Cardiac muscle cell (in vitro differentiated cells and primary cell): ENCODE results near the gene VWA5A. TPM values are rescaled to one million over a fixed set of nuclear protein-coding genes. Genes with fewer than 3 reads are reported as not detected.
"Not testable (repeated sequence)": the region's sequence is repeated elsewhere in the genome, so short reads cannot be mapped to it uniquely, and the experiment has no call there.

Experiments
- DNase-seq, 2 donors: peaks; one replicate each; pipeline versions ENCODE4 v3.0.0 to v3.0.0-alpha.2; 2010 to 2017; ENCODE audit warnings: low read depth in 1 of 2, low spot score in 1 of 2
- H3K27ac ChIP-seq: fragments of 200-600 bp; sonication (generic); 2 replicates; pipeline ENCODE4 v1.5.1; 2016
- H3K27me3 ChIP-seq: fragments of 200-600 bp; sonication (generic); 2 replicates; pipeline ENCODE4 v1.6.0; 2016; ENCODE audit warnings: control low read depth
- H3K36me3 ChIP-seq: fragments of 200-600 bp; sonication (generic); 2 replicates; pipeline ENCODE4 v1.5.1; 2016; ENCODE audit warnings: control low read depth
- H3K4me1 ChIP-seq: fragments of 200-600 bp; sonication (generic); 2 replicates; pipeline ENCODE4 v1.8.1; 2017; ENCODE audit warnings: low read depth, mild to moderate bottlenecking, mixed run types
- H3K4me3 ChIP-seq: fragments of 200-600 bp; sonication (generic); 2 replicates; pipeline ENCODE4 v1.5.1; 2016; ENCODE audit warnings: mild to moderate bottlenecking
- H3K9me3 ChIP-seq: fragments of 200-600 bp; sonication (generic); 2 replicates; pipeline ENCODE4 v1.5.1; 2017; ENCODE audit warnings: low read depth, mild to moderate bottlenecking, control low read depth
- CTCF ChIP-seq: IDR thresholded peaks from 2 replicates; pipeline ENCODE4 v1.5.1; 2012; ENCODE audit warnings: low read depth, mild to moderate bottlenecking, low read length
- polyA plus RNA-seq: library from polyadenylated mRNA; unstranded; fragments of >200 nt; fragmentation: Nextera tagmentation; extraction: Ambion mirVana; gene quantifications from 2 replicates; pipeline ENCODE4 v1.2.1, GENCODE V29; 2016
- total RNA-seq: library from RNA; depleted of rRNA; stranded (reverse); fragments of >200 nt; gene quantifications from 2 replicates; pipeline ENCODE4 v1.2.3, GENCODE V29; 2016

VWA5A gene
- total and polyA plus RNA-seq, 2 experiments from 2014 or later, result 20.8 to 37.6 TPM

- peaks cover 10% of the 10 kb centered on the region for H3K4me1 ChIP-seq
- H3K27me3 ChIP-seq, result no peaks in the 10 kb centered on the region
- peaks cover 8% of the 10 kb centered on the region for H3K36me3 ChIP-seq
- DNase-seq, result no peak
- no peak overlapping the region for H3K4me3 ChIP-seq
- no peaks in the 10 kb centered on the region for H3K9me3 ChIP-seq
- TF ChIP-seq CTCF, result no peak
- H3K27ac ChIP-seq, result no peak overlapping the region
Observed at GRCh38 chr11:124123622-124124021, 8.4 kb downstream of the VWA5A start.

GRCh38 chr11:124127134-124127533 is 11.9 kb downstream of the VWA5A start:
- not testable (repeated sequence) for H3K4me3 ChIP-seq, H3K27ac ChIP-seq, H3K36me3 ChIP-seq, DNase-seq, H3K4me1 ChIP-seq, H3K27me3 ChIP-seq, H3K9me3 ChIP-seq

- Histone ChIP-seq H3K36me3 (peaks cover 12% of the 10 kb centered on the region), H3K4me1 (no peaks in the 10 kb centered on the region), H3K27me3 (no peaks in the 10 kb centered on the region), H3K27ac (no peak overlapping the region), H3K9me3 (no peaks in the 10 kb centered on the region), H3K4me3 (no peak overlapping the region)
- no peak for DNase-seq
- TF ChIP-seq CTCF, result no peak
Observed at GRCh38 chr11:124143034-124143433, 27.8 kb downstream of the VWA5A start.

- no peak for TF ChIP-seq CTCF
- Histone ChIP-seq H3K27me3 (no peaks in the 10 kb centered on the region), H3K27ac (no peak overlapping the region), H3K4me1 (no peaks in the 10 kb centered on the region), H3K4me3 (no peak overlapping the region), H3K9me3 (no peaks in the 10 kb centered on the region), H3K36me3 (peaks cover 6% of the 10 kb centered on the region)
- no peak for DNase-seq
Observed at GRCh38 chr11:124147951-124148350, 32.7 kb downstream of the VWA5A start.

GRCh38 chr11:124150684-124151083 is 35.4 kb downstream of the VWA5A start:
- no peak for DNase-seq
- no peak for TF ChIP-seq CTCF
- H3K36me3 ChIP-seq, result no peaks in the 10 kb centered on the region
- H3K4me1 ChIP-seq, result no peaks in the 10 kb centered on the region
- H3K9me3 ChIP-seq, result no peaks in the 10 kb centered on the region
- H3K27me3 ChIP-seq, result peaks cover 5% of the 10 kb centered on the region
- no peak overlapping the region for H3K27ac ChIP-seq
- no peak overlapping the region for H3K4me3 ChIP-seq

GRCh38 chr11:124152770-124153407 is 37.6 kb downstream of the VWA5A start:
- no peak for DNase-seq
- Histone ChIP-seq H3K27ac (no peak overlapping the region), H3K36me3 (no peaks in the 10 kb centered on the region), H3K27me3 (peaks cover 5% of the 10 kb centered on the region), H3K9me3 (no peaks in the 10 kb centered on the region), H3K4me1 (no peaks in the 10 kb centered on the region), H3K4me3 (no peak overlapping the region)
- TF ChIP-seq CTCF, result no peak
